Kidney epithelial cell (primary cell): ENCODE results near the gene ESYT1. TPM values are rescaled to one million over a fixed set of nuclear protein-coding genes. Genes with fewer than 3 reads are reported as not detected.
A peak's percentile ranks its signal among the peaks of the same experiment; 100 is the strongest.

ENCODE experiments used
- DNase-seq: peaks from one replicate; pipeline ENCODE4 v3.0.0-alpha.2; 2010; ENCODE audit warnings: low read depth
- H3K27me3 ChIP-seq: 2 replicates; pipeline ENCODE4 v1.6.0; 2011; ENCODE audit warnings: low read length; ENCODE audit not compliant: control insufficient read depth, insufficient read depth
- H3K36me3 ChIP-seq: 2 replicates; pipeline ENCODE4 v1.5.1; 2011; ENCODE audit warnings: low read length; ENCODE audit not compliant: control insufficient read depth, insufficient read depth
- H3K4me3 ChIP-seq: 2 replicates; pipeline ENCODE4 v1.5.1; 2011; ENCODE audit warnings: low read depth, mild to moderate bottlenecking, control low read depth, low read length
- CTCF ChIP-seq: IDR thresholded peaks from 2 replicates; pipeline ENCODE4 v1.5.1; 2011; ENCODE audit warnings: mild to moderate bottlenecking, moderate library complexity, low read length, control low read depth, inconsistent platforms; ENCODE audit not compliant: insufficient read depth, poor library complexity, severe bottlenecking
- total RNA-seq: library from RNA; depleted of rRNA; stranded (reverse); fragments of >200 nt; gene quantifications from 2 replicates; pipeline ENCODE4 v1.2.3, GENCODE V29; 2015

The ESYT1 gene
- total RNA-seq = 213 and 309 TPM in 2 replicates

DNA sequence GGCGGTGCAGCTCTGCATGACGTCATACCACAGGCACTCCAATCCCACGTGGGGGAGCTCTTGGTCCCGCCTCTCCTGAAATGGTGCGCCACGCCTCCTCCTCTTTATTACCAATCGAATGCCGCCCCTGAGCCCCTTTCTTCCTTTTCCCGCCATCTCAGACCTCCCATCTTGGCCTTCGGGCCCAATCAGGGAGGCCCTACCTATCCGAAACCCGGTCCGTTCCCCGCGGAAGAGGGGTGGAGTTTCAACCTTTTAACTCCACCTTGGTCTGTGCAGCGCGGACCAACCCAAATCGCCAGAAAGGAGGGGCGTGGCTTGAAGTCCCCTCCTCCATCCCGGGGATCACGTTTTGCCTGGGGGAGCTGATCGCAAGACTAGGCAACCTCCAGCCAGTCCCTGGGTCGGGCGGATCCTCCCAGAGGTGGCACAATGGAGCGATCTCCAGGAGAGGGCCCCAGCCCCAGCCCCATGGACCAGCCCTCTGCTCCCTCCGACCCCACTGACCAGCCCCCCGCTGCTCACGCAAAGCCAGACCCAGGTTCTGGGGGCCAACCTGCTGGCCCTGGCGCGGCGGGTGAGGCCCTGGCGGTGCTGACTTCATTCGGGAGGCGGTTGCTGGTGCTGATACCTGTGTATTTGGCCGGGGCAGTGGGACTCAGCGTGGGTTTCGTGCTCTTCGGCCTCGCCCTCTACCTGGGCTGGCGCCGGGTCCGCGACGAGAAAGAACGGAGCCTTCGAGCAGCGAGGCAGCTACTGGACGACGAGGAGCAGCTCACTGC lies at the start of gene ESYT1:
Gene ESYT1 (plus strand): TSS at position 380 of the 782 bp plus-strand sequence. CDS start 53 bp downstream, at position 433.
- Histone ChIP-seq H3K36me3 (peaks cover 3% of the 10 kb centered on the region), H3K4me3 (peak within 1 kb of the TSS; percentile 97), H3K27me3 (no peaks in the 10 kb centered on the region)
- TF ChIP-seq CTCF = no peak
- DNase-seq = peak; percentile 99

DNA sequence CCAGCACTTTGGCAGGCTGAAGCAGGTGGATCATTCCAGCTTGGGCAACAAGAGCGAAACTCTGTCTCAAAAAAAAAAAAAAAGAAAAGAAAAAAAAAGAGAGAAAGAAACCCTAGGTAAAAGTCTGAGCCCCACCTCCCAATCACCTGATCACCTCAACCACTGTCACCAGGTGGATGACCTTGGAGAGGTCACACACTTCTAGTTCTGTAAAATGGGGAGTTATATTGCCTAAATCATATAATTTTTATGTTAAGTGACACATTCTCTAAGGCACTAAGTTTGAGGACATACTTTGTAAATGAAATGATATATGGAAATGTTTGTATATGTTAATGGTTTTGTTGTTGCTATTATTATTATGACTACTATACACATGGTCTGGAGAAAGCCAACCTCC lies 49.6 kb upstream of the ESYT1 start:
- Histone ChIP-seq H3K4me3 (no peak overlapping the region), H3K36me3 (no peaks in the 10 kb centered on the region), H3K27me3 (peaks cover 7% of the 10 kb centered on the region)
- no peak for DNase-seq
- no peak for TF ChIP-seq CTCF

GRCh38 chr12:56078931-56079722 lies 48.9 kb upstream of the ESYT1 start:
- Histone ChIP-seq H3K36me3 (no peaks in the 10 kb centered on the region), H3K27me3 (peaks cover 7% of the 10 kb centered on the region), H3K4me3 (peak overlapping the region; percentile 50)
- DNase-seq = peak; percentile 62
- peak; percentile 85 for TF ChIP-seq CTCF

- H3K4me3 ChIP-seq = peak within 1 kb of the TSS; percentile 50
- peaks cover 7% of the 10 kb centered on the region for H3K27me3 ChIP-seq
- DNase-seq = no peak
- TF ChIP-seq CTCF = no peak
- no peaks in the 10 kb centered on the region for H3K36me3 ChIP-seq
Measured at GRCh38 chr12:56079723-56080555, 48.1 kb upstream of the ESYT1 start, which contains the start of gene ERBB3. Gene ERBB3 (plus strand): TSS chr12:56080165. CDS start chr12:56080301, 136 bp downstream.

GRCh38 chr12:56080556-56081138 lies 47.4 kb upstream of the ESYT1 start:
- no peak for DNase-seq
- peaks cover 7% of the 10 kb centered on the region for H3K27me3 ChIP-seq
- peak overlapping the region; percentile 50 for H3K4me3 ChIP-seq
- H3K36me3 ChIP-seq = no peaks in the 10 kb centered on the region
- TF ChIP-seq CTCF = peak; percentile 5
